Mesendoderm (in vitro differentiated cells): ENCODE results near the gene LCP2.

ENCODE experiments used
- DNase-seq: peaks from one replicate; pipeline ENCODE4 v3.0.0; 2013
- H2AK5ac ChIP-seq: 2 replicates; pipeline ENCODE4 v1.6.1; 2013; ENCODE audit warnings: low read length, inconsistent platforms
- H2BK120ac ChIP-seq: 2 replicates; pipeline ENCODE4 v1.6.1; 2013; ENCODE audit warnings: low read depth, mild to moderate bottlenecking, low read length, moderate library complexity, mixed read lengths
- H2BK15ac ChIP-seq: replicated peaks from 2 replicates; pipeline ENCODE4 v1.6.1; 2013; ENCODE audit warnings: low read depth, mild to moderate bottlenecking, moderate library complexity
- H2BK5ac ChIP-seq: 2 replicates; pipeline ENCODE4 v1.6.1; 2013; ENCODE audit warnings: low read length, inconsistent platforms
- H3K18ac ChIP-seq: 2 replicates; pipeline ENCODE4 v1.6.1; 2013; ENCODE audit warnings: mild to moderate bottlenecking, low read length, mixed read lengths
- H3K23ac ChIP-seq: one replicate; pipeline ENCODE4 v1.6.1; 2013; ENCODE audit warnings: low read length
- H3K27ac ChIP-seq: 2 replicates; pipeline ENCODE4 v1.5.1; 2013; ENCODE audit warnings: low read depth, mild to moderate bottlenecking, inconsistent platforms, low read length, moderate library complexity
- H3K27me3 ChIP-seq: 2 replicates; pipeline ENCODE4 v1.6.1; 2013; ENCODE audit warnings: low read length, control low read depth, mild to moderate bottlenecking, inconsistent platforms; ENCODE audit not compliant: insufficient read depth, poor library complexity
- H3K36me3 ChIP-seq: 2 replicates; pipeline ENCODE4 v1.6.1; 2013; ENCODE audit warnings: low read length, inconsistent platforms; ENCODE audit not compliant: control insufficient read depth, insufficient read depth
- H3K4ac ChIP-seq: one replicate; pipeline ENCODE4 v1.6.1; 2013; ENCODE audit warnings: low read depth, mild to moderate bottlenecking, low read length, moderate library complexity
- H3K4me1 ChIP-seq: 2 replicates; pipeline ENCODE4 v1.6.1; 2013; ENCODE audit warnings: low read depth, low read length, inconsistent platforms; ENCODE audit not compliant: control insufficient read depth
- H3K4me2 ChIP-seq: 2 replicates; pipeline ENCODE4 v1.6.1; 2013; ENCODE audit warnings: low read length
- H3K4me3 ChIP-seq: 2 replicates; pipeline ENCODE4 v1.5.1; 2013; ENCODE audit warnings: mild to moderate bottlenecking, low read length
- H3K56ac ChIP-seq: one replicate; pipeline ENCODE4 v1.6.1; 2013; ENCODE audit warnings: low read length
- H3K79me1 ChIP-seq: 2 replicates; pipeline ENCODE4 v1.6.1; 2013; ENCODE audit warnings: low read length, inconsistent platforms
- H3K79me2 ChIP-seq: 2 replicates; pipeline ENCODE4 v1.6.1; 2013; ENCODE audit warnings: mild to moderate bottlenecking, low read length; ENCODE audit not compliant: control insufficient read depth, insufficient read depth
- H3K9ac ChIP-seq: 2 replicates; pipeline ENCODE4 v1.6.1; 2013; ENCODE audit warnings: low read length, inconsistent platforms
- H4K5ac ChIP-seq: one replicate; pipeline ENCODE4 v1.6.1; 2013; ENCODE audit warnings: low read length
- H4K8ac ChIP-seq: one replicate; pipeline ENCODE4 v1.6.1; 2013; ENCODE audit warnings: low read depth, mild to moderate bottlenecking, control low read depth, low read length, moderate library complexity
- WGBS: extraction: QIAGEN DNeasy Blood & Tissue Kit; methylation state at CpG from one replicate; pipeline ENCODE4 v1.1.7; 2013; ENCODE audit warnings: low lambda C conversion rate, missing lambda C conversion rate; ENCODE audit not compliant: insufficient coverage; ENCODE audit errors: extremely low coverage; 5-methylcytosine and 5-hydroxymethylcytosine counted together

Gene LCP2

DNA sequence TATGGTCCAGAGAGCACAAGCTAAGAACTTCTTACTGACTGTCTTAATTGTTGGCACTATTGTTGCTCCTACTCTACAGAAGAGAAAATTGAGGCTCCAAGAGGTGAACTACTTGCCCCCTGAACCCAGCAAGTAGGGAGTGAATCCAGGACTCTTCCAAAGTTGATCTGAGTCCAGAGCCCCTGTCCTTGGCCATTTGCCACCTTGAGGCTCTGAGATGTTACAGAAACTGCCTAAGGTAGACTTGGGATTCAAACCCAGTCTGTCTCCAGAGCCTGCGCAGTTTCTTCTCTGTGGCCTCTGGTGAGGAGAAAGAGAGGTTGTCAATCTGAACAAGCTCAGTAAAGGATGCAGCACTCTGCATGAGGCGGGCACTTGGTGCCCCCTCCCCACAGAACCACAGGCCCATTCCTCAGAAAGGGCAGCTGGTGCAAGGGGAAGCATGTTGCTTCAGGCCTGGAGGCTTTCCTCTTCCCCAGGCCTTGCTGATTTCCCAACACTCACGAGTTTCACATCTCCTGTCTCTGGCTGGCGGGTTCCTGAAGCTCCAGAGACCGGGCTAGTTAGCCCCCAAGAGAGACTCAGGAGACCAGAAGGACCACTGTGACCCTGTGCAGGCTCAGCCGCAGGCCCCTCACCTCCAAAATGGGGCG is 2.9 kb upstream of the LCP2 start:
- Histone ChIP-seq H3K36me3 (no peaks in the 10 kb centered on the region), H3K27ac (no peak overlapping the region), H3K4me3 (no peak overlapping the region), H3K27me3 (no peaks in the 10 kb centered on the region), H3K9ac (no peak overlapping the region), H2BK15ac (no peak overlapping the region), H3K18ac (no peak overlapping the region), H3K56ac (no peak overlapping the region), H3K4me1 (no peaks in the 10 kb centered on the region), H4K8ac (no peak overlapping the region), H4K5ac (no peak overlapping the region), H2BK120ac (no peak overlapping the region), H2AK5ac (no peak overlapping the region), H3K4ac (no peak overlapping the region), H3K79me1 (no peaks in the 10 kb centered on the region), H2BK5ac (no peak overlapping the region), H3K23ac (no peak overlapping the region), H3K4me2 (no peak overlapping the region), H3K79me2 (no peaks in the 10 kb centered on the region)
- DNase-seq, result no peak
- WGBS, result no CpG with 5 or more reads among the region's 7 CpGs

DNA sequence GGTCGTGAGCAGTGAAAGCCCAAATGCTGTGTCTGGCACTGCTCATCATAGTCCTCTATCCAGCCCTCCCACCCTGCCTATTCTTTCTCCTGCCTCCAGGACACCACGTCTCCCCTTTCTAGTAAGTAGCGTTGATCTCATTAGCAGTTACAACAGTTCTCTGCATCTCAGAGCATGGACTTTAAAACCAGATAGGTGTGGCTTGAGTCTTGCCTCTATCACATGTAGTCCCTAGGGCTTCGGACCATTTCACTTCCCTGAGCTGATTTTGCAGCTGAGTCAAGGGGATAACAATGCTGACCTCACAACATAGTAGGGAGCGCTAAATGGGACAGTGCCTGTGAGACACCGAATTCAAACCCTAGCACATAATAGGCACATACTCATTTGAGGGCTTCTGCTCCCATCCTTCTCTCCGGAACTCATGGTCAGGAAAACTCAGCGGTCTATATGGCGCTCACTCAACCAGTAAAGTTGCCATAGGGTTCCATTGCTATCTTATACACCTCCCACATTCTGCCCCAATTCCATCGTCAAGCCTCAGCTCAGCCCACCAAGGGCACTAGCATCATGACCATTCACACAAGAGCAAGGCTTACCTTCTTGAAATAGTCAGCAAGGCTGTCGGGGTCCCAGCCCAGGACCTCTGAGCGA is 515 bp downstream of the LCP2 start:
- H3K27ac ChIP-seq, result no peak overlapping the region
- no peak overlapping the region for H2BK15ac ChIP-seq
- no peak for DNase-seq
- H3K18ac ChIP-seq, result no peak overlapping the region
- H2BK120ac ChIP-seq, result no peak overlapping the region
- no peak overlapping the region for H3K9ac ChIP-seq
- H4K8ac ChIP-seq, result no peak overlapping the region
- H3K4me2 ChIP-seq, result no peak overlapping the region
- no peak overlapping the region for H4K5ac ChIP-seq
- no peak overlapping the region for H2AK5ac ChIP-seq
- no peaks in the 10 kb centered on the region for H3K79me2 ChIP-seq
- no peak overlapping the region for H3K4me3 ChIP-seq
- H3K4ac ChIP-seq, result no peak overlapping the region
- H3K36me3 ChIP-seq, result no peaks in the 10 kb centered on the region
- H3K79me1 ChIP-seq, result no peaks in the 10 kb centered on the region
- H3K4me1 ChIP-seq, result no peaks in the 10 kb centered on the region
- H3K56ac ChIP-seq, result no peak overlapping the region
- no peaks in the 10 kb centered on the region for H3K27me3 ChIP-seq
- no peak overlapping the region for H3K23ac ChIP-seq
- no peak overlapping the region for H2BK5ac ChIP-seq
- WGBS, result no CpG with 5 or more reads among the region's 12 CpGs

DNA sequence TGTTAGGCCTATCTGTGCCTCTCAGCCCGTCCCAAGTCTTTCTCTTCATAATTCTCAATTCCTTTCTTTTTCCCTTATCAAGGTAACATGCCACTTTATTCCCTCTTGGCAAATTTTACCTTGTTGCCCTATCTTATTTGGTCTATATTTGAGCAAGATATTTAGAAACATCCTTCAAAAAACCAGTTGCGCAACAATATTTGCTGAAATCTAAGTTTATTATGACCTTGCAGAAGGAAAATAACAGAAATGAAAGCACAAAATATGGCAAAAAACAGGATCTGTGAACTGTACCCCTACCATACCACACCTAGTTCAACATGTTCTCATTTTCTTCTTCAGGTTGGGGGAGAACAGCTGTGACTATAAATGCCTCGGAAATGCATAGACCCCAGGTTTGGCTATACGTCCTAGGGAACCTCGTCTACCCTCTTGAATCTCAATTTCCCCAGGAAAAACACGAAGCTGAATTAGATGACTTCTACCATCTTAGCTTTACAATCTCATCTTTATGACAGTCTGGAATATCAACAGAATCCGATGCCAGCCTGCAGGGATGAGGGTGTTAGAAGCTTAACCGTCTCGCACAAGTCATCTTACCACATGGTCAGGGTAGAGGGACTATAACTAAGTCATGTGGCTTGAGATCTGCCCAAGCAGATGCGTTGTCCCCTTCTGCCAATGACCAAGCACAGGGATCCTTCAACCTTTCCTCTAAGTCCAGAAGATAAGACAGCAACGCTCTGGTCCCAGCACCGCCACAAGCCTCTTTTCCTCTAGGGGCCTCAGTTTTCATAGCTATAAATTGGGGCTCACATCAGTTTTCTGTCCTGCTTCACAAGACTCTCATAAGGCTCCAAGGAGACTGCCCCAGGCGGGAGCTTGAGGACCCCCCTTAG is 1.3 kb downstream of the LCP2 start:
- no peaks in the 10 kb centered on the region for H3K27me3 ChIP-seq
- no CpG with 5 or more reads among the region's 13 CpGs for WGBS

DNA sequence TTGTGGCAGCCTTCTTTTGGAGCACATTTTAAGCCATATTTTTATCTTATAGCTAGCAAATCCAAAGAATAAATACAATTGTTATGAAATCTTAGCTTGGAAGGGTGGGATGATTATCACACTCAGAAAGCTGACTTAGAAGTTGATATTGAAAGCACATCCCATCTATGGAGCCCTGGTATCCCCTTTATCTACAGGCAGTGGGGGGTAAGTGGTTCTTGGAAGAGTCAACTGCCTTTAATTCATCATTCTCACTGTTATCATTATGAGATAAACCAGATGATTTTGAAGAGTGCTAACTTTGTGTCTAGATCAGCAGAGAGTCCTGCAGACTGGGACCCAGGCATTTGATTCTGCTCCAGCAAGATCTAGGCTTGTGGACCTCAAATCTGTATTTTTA is 3.0 kb downstream of the LCP2 start:
- no peak for DNase-seq
- no peaks in the 10 kb centered on the region for H3K79me2 ChIP-seq
- peaks cover 2% of the 10 kb centered on the region for H3K4me1 ChIP-seq
- no peak overlapping the region for H2BK15ac ChIP-seq
- H3K23ac ChIP-seq, result no peak overlapping the region
- no peak overlapping the region for H3K4ac ChIP-seq
- no peak overlapping the region for H4K5ac ChIP-seq
- H3K27me3 ChIP-seq, result no peaks in the 10 kb centered on the region
- no peaks in the 10 kb centered on the region for H3K36me3 ChIP-seq
- no peak overlapping the region for H3K18ac ChIP-seq
- H3K9ac ChIP-seq, result no peak overlapping the region
- no peak overlapping the region for H2BK120ac ChIP-seq
- no peak overlapping the region for H3K4me2 ChIP-seq
- no peak overlapping the region for H4K8ac ChIP-seq
- no peak overlapping the region for H3K56ac ChIP-seq
- H2AK5ac ChIP-seq, result no peak overlapping the region
- no peaks in the 10 kb centered on the region for H3K79me1 ChIP-seq
- H3K27ac ChIP-seq, result no peak overlapping the region
- H3K4me3 ChIP-seq, result no peak overlapping the region
- no peak overlapping the region for H2BK5ac ChIP-seq

More for the DNA sequence above, 1.3 kb downstream of the LCP2 start:
- peaks cover 2% of the 10 kb centered on the region for H3K4me1 ChIP-seq
- H3K79me2 ChIP-seq, result no peaks in the 10 kb centered on the region
- no peak overlapping the region for H3K27ac ChIP-seq
- DNase-seq, result no peak
- H3K4me2 ChIP-seq, result no peak overlapping the region
- H2AK5ac ChIP-seq, result no peak overlapping the region
- no peaks in the 10 kb centered on the region for H3K79me1 ChIP-seq
- H3K9ac ChIP-seq, result no peak overlapping the region
- H3K4ac ChIP-seq, result no peak overlapping the region
- no peak overlapping the region for H3K56ac ChIP-seq
- no peak overlapping the region for H2BK120ac ChIP-seq
- no peak overlapping the region for H3K23ac ChIP-seq
- H2BK15ac ChIP-seq, result no peak overlapping the region
- no peaks in the 10 kb centered on the region for H3K36me3 ChIP-seq
- H2BK5ac ChIP-seq, result no peak overlapping the region
- H4K5ac ChIP-seq, result no peak overlapping the region
- no peak overlapping the region for H4K8ac ChIP-seq
- H3K18ac ChIP-seq, result no peak overlapping the region
- no peak overlapping the region for H3K4me3 ChIP-seq

DNA sequence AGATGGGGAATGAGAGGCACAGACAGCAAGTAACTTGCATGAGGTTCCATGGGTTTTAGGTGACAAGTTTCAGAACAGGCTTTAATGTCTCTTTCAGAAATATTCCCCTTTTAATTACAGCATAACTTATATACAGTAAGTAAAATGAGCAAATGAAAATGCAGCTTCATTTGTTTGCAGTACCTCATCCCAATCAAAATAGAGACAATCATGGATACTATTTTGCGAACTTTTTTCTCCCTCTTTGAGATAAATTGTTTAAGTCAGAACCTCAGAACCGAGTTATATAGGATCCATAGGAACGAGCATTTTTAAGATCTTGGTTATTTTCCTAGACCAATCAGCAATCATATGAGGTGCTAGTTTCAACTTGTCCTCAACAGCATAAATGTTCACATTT is 3.5 kb downstream of the LCP2 start:
- Histone ChIP-seq H2BK15ac (no peak overlapping the region), H3K79me2 (no peaks in the 10 kb centered on the region), H3K56ac (no peak overlapping the region), H3K23ac (no peak overlapping the region), H3K27me3 (no peaks in the 10 kb centered on the region), H3K4me1 (peaks cover 2% of the 10 kb centered on the region), H3K27ac (no peak overlapping the region), H2BK5ac (no peak overlapping the region), H3K9ac (no peak overlapping the region), H3K36me3 (no peaks in the 10 kb centered on the region), H4K5ac (no peak overlapping the region), H4K8ac (no peak overlapping the region), H3K4me3 (no peak overlapping the region), H3K4ac (no peak overlapping the region), H3K79me1 (no peaks in the 10 kb centered on the region), H2BK120ac (no peak overlapping the region), H2AK5ac (no peak overlapping the region), H3K4me2 (no peak overlapping the region), H3K18ac (no peak overlapping the region)
- no CpG with 5 or more reads among the region's 3 CpGs for WGBS
- DNase-seq, result no peak
